Measurements from ENCODE around the gene P3H3.
"Not testable (repeated sequence)": the region's sequence is repeated elsewhere in the genome, so short reads cannot be mapped to it uniquely, and the experiment has no call there.

The P3H3 gene

DNA sequence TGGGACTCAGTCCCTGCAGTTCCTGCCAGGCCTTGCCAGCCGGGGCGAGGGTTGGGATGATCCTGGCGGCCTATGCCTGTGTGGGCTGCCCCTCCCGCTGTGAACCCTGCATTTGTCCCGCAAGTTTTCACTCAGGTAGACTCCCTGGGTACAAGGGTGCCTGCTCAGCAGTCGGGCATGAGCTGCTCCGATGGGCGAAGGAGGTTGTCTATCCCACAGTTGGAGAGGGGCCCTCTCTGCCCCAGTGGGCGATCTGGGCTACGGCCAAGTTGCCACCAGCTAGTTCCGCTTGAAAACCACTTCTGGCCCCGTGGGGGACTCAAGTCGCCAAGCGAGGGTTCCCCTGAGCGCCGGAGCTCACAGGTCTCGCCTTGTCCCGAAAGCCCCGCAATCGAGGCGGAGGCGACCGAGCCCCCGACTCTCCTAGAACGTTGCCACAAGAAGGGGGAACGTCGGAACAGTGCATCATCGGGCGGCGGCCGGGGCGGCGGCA is 38.8 kb downstream of the P3H3 start:
- no peak for DNase-seq (ENCODE audit: low read depth)

DNA sequence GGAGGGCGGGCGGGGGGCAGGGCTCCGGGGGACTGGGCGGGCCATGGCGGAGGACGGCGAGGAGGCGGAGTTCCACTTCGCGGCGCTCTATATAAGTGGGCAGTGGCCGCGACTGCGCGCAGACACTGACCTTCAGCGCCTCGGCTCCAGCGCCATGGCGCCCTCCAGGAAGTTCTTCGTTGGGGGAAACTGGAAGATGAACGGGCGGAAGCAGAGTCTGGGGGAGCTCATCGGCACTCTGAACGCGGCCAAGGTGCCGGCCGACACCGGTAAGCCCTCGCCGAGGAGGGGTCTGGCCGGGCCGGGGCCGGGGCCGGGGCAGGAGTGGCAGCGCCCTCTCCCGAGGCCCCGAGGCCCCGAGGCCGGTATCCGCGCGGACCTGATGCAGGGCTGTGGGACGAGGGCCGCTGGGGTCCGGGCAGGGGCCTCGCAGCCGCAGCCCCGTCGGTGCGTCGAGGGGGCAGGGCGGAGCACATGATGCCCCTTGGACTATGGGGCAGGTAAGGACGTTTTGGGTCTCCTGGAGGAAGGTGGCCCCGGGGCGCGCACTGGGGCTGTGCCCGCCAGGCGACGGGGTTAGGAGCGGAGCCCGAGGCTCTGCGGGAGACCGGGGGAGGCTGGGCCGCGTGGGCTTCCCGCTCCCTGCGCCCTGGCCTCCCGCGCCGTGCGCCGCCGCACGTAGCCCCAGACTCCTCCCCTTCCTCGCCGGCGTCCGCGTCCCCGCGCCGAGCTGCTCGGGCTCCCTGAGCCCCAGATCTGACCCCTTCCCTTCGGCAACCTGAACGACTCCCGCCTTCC is 39.4 kb downstream of the P3H3 start, which contains the start of gene TPI1:
Gene TPI1, plus strand, starts transcription at position 119 of the 798 bp plus-strand sequence. Its CDS starts 36 bp downstream, at position 155.
- peak; percentile 70 for DNase-seq (ENCODE audit: low read depth)

DNA sequence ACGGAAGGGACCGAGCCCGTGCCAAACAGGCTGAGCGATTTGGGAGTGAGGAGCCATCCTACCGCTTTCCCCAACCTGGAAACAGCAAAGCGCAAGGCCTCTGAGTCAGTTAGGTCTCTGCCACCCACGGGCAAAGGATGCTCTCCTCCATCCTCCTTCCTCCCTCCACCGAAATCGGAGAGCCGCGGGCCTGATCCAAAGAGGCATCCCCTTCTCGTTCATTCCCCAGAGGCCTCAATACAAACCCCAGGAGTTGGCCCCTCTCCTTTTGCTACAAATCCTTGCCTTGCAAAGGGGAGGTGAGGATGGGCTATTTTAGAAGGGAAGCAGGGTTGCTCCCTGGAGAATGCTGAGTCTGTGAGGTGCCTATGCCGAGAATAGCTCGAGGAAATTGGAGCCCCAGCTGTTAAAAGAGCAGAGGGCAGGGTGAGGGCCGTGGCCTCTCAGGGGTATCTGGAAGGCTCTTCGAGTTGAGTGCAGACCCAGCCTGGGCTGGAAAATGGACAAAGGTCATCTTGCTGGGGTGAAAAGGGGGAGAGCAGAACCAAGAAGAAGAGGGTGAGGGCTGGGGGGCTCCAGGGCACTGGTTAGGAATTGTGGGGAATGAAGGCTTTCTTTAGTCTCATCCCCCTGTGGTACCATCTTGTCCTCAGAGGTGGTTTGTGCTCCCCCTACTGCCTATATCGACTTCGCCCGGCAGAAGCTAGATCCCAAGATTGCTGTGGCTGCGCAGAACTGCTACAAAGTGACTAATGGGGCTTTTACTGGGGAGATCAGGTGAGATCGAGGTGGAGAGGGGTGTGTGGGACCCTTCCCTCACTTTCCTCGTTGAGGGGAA is 40.2 kb downstream of the P3H3 start:
- DNase-seq (ENCODE audit: low read depth): no peak

DNA sequence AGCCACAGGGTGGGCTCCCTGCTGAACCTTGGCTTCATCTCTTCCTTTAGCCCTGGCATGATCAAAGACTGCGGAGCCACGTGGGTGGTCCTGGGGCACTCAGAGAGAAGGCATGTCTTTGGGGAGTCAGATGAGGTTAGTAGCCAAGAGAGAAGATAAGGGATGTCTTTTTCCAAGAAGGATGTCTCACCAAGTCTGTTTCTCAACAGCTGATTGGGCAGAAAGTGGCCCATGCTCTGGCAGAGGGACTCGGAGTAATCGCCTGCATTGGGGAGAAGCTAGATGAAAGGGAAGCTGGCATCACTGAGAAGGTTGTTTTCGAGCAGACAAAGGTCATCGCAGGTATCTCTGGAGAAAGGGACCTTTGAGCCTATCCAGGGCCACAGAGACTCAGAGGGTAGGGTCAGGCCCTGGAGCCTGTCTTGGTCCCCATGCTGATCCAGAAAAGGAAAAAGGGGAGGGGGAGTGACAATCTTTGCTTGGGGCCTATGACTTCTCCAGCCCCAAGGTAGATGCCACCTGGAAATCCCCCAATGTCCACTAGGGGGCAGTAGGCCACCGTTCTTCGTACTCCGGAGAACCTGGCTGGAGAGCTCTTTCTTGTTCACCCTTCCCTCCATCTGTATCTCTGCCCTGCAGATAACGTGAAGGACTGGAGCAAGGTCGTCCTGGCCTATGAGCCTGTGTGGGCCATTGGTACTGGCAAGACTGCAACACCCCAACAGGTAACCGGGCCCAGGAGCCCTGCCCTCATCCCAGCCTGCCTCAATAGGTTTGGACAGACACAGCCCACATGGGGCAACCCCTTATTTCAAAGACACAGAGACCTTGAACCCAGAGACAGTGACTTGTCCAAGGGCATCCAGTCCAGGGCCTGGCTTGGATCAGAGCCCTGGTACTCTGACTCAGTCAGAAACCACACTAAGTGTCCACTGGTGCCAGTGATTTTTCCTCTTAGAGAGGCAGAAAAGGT is 41.1 kb downstream of the P3H3 start:
- DNase-seq (ENCODE audit: low read depth): peak; percentile 73

DNA sequence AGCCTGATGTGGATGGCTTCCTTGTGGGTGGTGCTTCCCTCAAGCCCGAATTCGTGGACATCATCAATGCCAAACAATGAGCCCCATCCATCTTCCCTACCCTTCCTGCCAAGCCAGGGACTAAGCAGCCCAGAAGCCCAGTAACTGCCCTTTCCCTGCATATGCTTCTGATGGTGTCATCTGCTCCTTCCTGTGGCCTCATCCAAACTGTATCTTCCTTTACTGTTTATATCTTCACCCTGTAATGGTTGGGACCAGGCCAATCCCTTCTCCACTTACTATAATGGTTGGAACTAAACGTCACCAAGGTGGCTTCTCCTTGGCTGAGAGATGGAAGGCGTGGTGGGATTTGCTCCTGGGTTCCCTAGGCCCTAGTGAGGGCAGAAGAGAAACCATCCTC is 42.1 kb downstream of the P3H3 start:
- DNase-seq (ENCODE audit: low read depth): not testable (repeated sequence)

DNA sequence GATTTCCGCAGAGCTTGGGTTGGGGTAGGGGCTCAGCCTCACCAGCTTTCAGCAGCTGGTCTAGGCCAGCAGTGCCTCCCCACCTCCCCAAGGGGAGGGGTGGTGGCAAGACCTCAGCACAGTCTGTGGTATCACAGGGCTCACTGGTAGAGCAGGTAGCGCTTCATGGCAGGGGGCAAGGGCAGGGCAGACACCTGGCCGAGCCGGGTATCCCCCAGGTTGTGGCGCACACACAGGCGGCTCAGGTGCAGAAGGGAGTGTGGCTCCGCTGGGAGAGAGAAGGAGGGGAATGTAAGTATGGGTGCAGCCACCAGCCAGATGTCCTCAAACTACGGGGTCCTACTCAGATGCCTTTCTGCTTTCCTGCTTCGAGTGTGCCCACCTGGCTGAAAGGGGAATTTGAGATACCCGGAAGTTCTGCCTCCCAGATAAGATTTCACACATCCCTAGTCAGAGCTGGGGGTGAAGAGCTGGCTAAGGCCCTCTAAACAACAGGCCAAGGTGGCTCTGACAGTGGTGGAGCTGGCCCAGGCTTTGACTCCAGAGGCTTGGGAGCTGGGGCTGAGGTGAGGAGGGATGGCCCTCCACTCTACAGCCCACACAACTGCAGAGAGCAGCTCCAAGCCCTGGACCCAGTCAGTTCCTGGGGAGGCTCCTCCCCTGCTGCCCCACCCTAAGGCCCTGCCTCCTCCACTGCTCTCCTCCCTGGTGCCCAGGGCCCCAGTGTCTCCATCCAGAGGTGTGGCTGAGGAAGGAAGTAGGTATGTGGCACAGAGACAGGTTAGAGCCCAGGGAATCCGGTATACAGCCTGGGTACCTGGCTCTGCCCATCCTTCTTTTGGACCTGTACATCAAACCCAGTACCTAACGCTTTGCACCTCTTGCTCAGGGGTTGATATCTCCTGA is 43.1 kb downstream of the P3H3 start:
- DNase-seq (ENCODE audit: low read depth): no peak

DNA sequence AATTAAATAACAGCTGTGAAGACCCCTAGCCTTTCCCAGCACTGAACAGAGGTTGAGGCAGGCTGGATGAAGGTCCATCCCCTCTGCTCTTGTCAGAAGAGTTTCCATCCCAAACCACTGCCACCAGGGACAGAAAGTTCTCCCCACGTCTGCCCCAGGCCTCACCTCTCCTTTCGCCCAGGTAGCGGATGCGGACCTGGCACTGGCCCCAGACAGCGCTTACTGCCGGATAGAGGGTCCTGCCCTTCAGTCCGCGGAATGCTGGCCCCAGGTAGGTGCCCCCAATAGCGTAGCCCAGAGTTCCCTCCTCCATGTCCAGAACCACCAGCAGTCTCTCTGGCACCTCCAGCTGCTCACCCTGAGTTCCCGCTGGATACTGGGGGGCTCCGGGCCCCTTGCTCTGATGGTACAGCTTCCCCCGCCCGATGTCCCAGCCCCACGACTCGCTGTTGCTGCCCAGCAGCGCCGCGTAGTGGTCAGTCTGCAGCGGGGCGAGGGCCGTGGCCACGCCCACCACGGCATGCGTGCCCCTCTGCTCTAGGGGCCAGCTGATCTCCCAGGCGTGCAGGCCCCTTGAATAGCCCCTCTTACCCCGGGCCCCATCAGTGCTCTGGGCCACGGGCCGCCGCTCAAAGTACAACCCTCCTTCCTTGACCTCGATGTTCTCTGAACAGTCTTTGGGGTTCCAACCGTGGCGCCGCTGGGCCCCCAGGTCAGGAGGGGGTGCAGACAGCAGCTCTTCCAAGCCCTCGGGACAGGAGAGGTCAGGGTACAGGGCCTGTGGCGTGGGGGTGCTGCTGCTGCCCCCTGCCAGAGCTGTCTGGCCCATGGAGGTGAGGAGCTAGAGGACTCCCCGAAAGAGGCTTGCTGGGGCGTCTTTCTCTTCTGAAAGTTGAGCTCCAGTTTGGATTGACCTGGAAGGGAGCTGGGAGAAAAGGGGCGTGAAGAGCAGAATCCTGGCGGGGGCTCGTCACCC is 44.2 kb downstream of the P3H3 start:
- peak; percentile 75 for DNase-seq (ENCODE audit: low read depth)

DNA sequence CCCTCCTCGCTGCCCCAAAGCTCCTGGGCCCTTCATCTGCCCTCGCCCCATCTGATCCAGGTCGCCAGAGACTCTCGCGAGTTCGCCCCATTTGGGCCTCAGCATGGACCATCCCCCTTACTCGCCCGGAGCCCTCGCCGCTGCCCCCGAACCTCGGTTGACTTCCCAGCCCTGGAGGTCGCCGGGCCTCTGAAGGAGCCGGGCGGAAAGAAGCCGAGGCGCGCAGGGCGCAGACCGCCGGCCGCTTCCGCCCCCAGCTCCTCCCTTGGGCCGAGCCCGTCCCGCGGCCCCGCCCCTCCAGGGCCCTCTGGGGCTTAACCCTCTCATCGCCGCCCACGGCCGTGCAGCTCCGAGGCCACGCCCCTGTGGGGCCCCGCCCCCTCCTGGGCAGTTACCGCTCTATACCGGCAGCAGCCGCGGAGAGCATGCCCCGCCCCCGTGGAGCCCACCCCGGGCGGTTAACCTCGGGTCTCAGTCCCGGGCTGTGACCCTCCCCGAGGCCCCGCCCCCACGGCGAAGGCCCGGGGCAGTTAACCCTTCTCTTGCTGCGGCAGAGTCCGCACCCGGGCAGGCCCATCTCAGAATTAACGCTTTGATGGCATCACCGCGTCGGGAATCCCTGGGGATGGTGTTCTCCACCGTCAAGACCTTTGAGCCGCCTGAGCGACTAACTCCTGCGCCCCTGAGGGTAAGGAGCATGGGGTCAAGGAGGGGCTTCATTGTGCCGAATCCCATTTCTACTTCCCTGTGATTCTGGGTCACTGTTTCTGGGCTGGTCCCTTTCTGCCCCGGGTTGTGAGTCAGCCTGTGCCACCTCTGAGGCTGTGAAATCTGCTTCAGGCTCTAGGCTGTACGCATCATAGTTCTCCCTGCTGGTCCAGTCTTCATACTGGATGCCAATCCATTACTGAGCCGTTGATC is 45.1 kb downstream of the P3H3 start, which contains the start of gene SPSB2:
Gene SPSB2, minus strand, starts transcription at position 210 of the 921 bp plus-strand sequence. CDS start 402 bp downstream, outside the sequence.
- peak; percentile 99 for DNase-seq (ENCODE audit: low read depth)

DNA sequence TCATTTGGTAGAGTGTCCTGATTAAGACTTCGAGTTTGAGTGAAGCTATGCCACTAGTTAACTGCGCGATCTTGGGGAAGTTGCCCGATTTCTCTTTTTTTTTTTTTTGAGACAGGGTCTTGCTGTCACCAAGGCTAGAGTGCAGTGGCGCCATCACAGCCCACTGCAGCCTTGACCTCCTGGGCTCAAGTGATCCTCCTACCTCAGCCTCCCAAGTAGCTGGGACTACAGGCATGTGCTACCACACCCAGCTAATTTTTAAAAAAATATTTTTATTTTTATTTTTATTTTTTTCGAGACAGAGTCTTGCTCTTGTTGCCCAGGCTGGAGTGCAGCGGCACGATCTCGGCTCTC is 45.8 kb downstream of the P3H3 start:
- DNase-seq (ENCODE audit: low read depth): not testable (repeated sequence)

DNA sequence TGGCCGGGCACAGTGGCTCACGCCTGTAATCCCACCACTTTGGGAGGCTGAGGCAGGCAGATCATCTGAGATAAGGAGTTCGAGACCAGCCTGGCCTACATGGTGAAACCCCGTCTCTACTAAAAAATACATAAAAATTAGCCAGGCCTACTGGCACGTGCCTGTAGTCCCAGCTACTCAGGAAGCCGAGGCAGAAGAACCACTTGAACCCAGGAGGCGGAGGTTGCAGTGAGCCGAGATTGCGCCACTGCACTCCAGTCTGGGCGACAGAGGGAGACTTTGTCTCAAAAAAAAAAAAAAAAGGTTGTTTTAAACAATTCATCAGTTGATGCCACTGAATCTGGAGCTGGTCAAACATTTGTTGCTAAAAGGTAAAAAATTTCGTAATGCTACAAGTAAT is 51.6 kb downstream of the P3H3 start:
- DNase-seq (ENCODE audit: low read depth): not testable (repeated sequence)

DNA sequence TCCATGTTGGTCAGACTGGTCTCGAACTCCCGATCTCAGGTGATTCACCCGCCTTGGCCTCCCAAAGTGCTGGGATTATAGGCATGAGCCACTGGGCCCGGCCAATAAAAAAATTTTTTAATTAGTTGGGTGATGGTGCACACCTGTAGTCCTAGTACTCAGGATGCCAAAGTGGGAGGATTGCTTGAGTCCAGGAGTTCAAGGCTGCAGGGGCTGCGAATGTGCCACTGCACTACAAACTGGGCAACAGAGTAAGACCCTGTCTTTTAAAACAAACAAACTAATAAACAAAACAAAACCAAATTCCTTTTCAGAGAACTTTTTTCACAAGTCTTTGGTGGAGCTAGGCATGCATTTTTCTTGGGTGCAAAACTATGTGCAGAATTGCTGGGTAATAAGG is 55.0 kb downstream of the P3H3 start:
- DNase-seq (ENCODE audit: low read depth): no peak

DNA sequence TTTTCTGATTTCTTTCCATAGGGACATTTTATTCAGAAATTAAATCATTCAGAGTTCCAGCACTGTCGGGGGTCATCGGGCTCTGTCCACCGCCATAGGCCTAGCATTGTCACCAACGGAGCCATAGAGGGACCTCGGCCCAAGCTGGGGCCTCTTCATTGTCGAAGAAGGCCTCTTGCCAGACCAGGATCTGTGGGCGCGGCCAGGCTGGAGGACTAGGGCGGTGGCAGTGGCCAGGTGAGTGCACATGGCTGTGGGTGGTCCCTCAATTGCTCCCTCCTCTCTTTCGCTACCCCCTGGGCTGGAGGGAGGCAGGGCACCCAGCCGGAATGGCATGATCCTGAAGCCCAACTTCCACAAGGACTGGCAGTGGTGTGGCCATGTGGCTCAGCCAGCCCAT is 55.5 kb downstream of the P3H3 start:
- DNase-seq (ENCODE audit: low read depth): no peak

DNA sequence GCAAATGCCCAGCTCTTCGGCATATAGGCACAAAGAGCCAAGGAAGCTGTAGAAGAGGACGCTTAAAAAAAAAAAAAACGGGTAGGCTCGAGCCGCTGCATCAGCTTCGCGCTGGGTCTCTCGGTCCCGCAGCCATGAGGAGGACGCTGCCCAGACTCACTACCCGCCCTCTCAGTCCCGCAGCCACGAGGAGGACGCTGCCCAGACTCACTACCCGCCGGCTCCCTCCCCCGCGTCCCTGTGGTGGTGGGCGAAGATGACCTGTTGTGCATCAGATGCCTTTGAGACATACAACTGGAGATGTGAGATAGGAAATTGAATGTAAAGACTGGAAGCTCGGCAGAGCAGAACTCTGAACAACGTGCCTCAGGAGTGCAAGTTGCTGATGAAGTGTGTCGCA is 56.3 kb downstream of the P3H3 start:
- DNase-seq (ENCODE audit: low read depth): no peak

DNA sequence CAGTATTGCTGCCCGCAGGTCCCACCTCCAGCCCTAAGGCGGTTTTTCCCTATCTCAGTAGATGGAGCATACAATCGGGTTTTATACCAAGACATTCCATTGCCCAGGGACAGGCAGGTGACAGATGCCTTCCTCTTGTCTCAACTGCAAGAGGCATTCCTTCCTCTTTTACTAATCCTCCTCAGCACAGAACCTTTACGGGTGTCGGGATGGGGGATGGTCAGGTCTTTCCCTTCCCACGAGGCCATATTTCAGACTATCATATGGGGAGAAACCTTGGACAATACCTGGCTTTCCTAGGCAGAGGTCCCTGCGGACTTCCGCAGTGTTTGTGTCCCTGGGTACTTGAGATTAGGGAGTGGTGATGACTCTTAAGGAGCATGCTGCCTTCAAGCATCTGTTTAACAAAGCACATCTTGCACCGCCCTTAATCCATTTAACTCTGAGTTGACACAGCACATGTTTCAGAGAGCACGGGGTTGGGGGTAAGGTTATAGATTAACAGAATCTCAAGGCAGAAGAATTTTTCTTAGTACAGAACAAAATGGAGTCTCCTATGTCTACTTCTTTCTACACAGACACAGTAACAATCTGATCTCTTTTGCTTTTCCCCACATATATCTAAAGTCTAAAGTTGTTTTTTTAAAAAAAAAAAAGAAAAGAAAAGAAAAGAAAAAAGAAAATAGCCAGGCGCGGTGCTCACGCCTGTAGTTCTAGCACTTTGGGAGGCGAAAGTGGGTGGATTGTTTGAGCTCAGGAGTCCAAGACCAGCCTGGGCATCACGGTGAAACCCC is 58.2 kb downstream of the P3H3 start:
- DNase-seq (ENCODE audit: low read depth): not testable (repeated sequence)

DNA sequence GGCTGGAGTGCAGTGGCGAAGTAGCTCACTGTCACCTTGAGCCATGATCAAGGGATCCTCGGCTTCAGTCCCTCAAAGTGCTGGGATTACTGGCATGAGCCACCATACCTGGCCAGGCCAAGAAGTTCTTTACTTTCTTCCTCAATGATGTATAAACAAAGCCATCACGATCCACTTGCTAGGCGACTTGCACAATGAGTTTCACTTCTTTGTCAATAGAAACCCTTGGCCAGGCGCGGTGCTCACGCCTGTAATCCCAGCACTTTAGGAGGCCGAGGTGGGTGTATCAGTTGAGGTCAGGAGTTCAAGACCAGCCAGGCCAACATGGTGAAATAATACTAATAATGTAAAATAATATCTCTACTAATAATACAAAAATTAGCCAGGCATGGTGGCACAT is 59.3 kb downstream of the P3H3 start:
- DNase-seq (ENCODE audit: low read depth): no peak

DNA sequence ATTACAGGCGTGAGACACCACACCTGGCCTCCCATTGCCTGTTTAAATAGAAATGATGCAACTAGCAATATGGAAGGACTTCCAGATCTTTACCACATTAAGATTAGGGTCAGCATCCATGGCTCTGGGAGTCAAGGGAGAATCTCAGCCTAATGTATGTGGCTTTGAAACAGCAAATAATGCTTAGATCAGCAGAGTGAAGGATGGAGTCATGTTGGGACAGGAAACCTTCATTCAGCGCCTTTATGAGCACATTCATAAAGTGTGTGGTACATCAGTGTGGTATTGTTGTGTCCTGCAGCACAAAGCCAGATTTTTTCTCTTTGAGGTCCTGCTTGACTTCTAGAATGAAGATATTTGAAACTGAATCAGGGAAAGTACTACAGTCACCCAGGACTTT is 60.2 kb downstream of the P3H3 start:
- no peak for DNase-seq (ENCODE audit: low read depth)

DNA sequence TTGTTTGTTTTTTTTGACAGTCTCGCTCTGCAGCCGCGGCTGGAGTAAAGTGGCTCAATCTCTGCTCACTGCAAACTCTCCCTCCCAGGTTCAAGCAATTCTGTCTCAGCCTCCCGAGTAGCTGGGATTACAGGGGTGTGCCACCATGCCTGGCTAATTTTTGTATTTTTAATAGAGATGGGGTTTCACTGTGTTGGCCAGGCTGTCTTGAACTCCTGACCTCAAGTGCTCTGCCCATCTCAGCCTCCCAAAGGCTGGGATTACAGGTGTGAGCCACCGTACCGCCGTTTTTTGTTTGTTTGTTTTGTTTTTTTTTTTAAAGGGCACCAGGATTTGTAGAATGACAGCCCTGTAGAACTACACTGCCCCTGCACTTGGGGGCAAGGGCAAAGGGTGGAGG is 60.6 kb downstream of the P3H3 start:
- DNase-seq (ENCODE audit: low read depth): not testable (repeated sequence)
